GM21825 (cell line): ENCODE results near the gene MEF2D.

Experiments used
- ATAC-seq: cut with Tn5 transposase; IDR thresholded peaks from one replicate; pipeline ENCODE4 v1.9.1; 2021; ENCODE audit warnings: mild to moderate bottlenecking, moderate library complexity; ENCODE audit not compliant: unreplicated experiment

The MEF2D gene

DNA sequence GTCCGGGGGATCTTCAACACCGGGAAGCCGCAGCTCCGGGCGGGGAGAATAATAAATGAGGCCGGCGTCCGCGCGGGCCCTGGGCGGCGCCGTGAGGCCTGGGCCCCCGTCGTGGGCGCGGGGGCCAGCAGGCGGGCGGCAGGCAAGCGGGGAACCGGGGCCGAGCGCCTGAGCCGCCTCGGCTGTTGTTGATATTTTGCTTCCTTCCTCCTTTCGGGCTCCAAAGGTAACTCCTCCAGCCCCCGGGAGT, at the start of gene MEF2D:
Gene MEF2D (minus strand): TSS at position 233 of the 250 bp plus-strand sequence. CDS start 17,483 bp downstream, outside the sequence.
- no peak for ATAC-seq

DNA sequence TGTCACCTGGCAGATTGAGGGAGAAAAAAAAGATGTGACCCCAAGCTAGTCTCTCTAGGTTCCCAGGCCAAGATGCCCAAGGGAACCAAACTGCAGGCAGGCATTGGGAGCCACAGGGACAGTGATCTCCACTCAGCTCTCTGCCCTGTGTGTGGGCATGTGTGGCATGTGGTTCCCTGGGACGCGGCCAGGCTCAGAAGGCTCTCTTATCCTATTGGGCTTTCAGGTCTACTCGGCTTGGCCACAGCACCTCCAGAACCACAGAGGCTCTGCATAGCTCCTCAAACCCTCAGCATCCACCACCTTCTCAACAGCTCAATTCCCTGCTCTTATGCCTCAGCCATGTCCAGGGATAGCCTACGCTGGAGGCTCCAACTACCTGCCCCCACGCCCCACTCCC, 49.8 kb upstream of the MEF2D start:
- no peak for ATAC-seq

DNA sequence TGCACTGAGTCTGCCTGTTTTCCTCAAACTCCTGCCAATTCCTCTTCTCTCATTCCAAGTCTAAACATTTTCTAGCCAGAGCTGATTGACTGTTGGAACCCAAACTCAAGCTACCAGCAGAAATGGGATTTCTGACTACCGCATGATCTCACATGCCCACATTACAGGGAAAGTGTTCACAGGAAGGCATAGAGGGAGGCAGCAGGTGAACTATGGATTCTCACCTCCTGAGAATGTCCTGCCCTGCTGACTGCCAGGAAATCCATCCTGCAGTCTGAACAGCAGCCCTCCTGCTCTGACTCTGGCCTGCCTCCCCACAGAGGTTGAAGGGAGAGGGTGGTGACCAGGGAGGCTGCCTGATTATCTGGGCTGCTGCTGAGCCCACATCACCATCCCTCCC, 49.3 kb upstream of the MEF2D start:
- ATAC-seq: no peak

DNA sequence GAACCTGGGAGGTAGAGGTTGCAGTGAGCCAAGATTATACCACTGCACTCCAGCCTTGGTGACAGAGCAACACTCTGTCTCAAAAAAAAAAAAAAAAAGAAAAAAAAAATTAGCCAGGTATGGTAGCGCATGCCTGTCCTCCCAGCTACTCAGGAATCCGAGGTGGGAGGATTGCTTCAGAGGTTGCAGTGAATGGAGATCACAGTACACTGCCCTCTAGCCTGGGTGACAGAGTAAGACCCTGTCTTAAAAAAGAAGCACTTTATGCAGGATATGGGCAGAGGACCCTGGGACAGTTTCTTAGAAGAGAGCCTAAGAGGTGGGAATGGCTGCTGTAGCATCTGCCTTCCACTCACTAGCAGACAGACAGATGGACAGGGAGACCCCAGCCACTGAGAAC, 48.8 kb upstream of the MEF2D start:
- no peak for ATAC-seq

DNA sequence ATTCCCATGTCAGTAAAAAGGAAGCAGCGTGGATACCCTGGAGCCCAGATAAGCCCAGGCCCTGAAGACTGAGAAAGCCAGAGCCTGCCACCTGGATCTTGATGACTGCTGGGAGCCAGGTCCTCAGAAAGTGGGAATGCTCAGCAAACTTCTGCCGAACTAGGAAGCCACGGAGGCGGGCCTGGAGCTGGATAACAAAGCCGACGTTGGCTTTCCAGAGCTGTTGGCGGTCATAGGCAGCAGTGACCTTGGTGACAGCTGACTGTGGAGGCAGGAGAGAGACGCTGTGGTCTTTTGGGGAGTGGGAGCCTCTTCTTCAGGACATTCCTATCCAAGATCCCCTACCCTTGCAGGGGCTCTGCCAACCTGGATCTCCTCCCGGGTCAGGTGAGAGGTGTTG, 47.4 kb upstream of the MEF2D start:
- ATAC-seq: no peak

DNA sequence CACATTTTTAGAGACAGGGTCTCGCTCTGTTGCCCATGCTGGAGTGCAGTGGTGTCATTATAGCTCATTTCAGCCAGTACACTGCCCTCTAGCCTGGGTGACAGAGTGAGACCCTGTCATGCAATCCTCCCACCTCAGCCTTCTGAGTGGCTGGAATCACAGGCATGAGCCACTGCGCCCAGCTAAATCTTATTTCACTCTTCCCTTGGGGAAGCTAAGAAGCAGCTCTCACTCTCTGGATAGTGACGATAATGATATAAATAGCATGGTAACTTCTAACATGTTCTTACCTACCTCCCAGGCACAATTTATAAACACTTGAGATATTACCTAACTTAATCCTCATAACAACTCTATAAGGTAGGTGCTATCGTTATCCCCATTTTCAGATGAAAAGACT, 46.9 kb upstream of the MEF2D start:
- ATAC-seq: no peak

DNA sequence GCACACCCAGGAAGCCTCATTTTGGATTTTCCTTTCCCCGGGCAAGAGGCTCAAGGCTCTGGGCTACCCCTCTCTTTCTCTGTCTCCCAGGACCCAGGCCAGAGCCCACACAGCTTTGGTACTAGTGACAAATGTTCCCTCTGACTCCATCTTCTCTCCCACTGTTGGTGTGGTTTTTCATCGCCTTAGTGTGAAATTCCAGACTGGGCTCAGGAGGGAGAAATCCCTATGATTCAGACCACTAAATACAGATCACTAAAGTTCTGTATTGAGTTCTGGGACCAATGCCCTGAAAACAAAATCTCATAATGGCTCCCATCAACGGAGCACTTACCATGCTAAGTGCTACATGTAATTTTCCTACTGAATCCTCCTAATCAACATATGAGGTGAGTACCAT, 45.7 kb upstream of the MEF2D start:
- no peak for ATAC-seq

DNA sequence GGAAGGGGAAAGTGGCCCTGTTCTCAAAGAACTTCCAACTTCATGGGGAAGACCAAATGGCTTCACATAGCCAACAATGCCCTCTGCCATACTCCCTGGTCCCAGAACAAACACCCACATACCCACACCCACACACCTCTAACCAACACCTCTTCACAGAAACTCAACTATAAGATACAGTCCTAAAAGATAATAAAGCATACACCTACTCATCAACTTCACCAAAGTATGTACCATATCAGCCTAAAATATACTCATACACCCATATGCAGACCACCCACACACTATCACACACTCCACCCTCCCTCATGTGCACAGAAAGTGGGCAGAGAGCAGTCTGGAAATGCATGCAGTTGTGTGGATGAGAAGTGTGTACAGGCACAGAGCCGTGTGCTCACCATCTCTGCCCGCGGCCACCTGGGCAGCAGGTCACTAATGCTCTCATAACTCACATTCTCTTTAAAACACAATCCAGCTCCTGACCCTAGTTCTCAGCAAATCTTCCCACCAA, 44.1 kb upstream of the MEF2D start:
- no peak for ATAC-seq

DNA sequence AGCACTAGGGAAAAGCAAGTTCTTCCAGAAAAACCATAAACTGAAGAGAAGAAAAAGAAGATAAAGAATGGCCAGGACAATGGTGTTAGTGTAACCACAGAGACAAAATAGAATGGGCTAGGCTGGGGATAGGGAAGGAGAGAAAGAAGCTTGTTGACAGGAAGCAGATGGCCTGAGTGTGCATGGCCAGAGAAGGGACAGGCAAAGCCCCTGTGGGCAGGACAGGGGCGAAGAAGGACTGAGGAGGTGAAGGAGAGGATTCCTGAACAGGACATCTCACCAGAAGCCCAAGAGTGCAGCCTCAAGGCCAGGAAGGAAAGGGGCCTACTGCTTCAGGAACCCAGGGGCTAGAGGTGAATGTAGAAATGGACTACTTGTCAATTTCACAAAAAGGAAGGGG, 42.5 kb upstream of the MEF2D start:
- no peak for ATAC-seq

DNA sequence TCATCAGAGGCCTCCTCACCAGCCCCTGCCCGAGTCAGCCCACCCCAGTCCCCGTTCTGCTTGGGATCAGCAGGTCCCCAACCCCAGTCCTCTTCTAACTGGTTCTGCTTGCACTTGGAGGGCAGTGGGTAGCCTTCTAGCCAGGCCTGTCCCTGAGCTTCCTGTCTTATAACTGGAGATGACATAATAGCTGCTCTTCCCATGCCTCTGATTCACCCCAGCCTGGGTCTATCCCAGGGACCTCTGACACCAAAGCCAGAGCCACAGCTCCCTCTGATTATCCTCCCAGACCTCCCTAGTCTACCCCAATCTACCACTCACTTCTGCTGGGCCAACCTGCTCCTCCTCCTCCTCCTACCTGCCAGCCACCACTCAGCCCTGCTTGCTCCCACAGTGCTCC, 40.4 kb upstream of the MEF2D start:
- no peak for ATAC-seq

DNA sequence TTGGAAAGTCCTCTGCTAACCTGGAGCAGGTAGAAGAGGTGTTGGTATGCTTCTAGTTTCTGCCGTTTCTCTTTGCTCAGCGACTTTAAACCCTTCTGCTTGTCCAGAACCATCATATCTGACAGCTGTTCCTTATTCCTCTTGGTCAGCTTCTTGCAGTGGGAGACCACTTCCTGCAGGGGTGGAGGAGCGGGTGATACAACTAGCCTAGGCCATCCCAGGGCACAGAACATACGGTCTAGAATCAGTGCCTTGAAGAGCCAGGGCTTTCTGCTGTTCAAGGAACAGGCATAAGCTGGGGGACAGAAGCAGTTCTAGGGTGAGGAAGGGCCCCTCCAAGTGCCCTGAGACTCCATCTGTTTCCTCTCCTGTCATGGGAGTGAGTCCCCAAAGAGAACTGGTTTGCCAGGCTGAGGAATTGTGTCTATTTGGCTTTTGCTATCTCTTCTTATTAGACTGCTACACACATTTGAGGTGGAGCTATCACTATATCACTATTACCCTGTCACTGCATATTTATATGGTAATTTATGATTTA, 39.3 kb upstream of the MEF2D start:
- no peak for ATAC-seq

DNA sequence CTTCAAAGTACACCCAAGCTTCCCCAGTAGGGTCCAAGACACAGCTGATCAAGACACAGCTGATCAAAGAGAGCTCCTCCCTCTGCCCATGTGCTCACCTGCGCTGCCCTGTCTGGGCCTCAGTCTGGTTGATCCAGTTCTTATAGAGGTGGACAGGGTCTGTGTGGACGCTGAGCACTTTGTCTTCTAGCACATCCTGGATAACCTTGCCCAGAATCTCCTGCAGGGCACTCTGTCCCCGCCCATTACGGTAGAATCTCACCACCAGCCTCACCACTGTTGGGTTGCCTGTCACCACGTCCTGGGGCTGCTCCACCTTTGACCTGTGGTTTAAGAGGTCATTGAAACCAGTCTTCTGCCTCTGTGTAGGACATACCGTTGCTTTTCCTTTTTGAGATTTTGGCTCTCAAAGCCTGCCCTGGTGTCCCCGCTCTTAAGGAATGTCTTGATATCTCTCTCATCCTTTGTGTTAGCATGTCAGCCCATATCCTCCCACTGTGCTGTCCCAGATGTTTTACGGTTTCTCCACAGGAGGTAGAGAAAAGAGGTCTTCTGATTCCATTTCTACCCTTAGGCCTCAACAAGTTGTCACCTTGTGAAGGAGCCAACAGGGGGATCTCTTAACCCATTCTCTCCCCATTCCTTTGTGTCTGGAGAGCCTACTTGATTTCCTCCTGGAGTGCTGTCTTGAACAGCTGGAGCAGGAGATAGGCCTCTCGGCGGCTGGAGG, 38.3 kb upstream of the MEF2D start:
- no peak for ATAC-seq

DNA sequence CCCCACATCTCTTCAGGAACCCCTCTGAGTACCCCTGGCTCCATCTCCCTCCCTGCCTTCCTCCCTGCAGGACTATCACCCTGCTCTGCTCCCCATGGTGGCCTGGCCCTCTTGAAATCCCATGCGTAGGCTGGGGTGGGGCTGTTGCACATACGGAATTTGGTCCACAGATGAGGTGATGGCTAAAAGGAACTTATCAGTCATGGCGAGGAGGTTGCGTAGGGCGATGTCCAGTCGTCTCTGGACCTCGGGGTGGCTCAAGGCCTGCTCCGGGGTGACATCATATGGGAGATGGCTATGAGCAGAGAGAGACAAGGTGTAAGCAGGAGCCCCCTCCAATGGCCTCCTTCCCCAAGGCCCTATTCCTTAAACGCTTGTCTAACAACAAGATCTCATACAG, 36.5 kb upstream of the MEF2D start:
- ATAC-seq: no peak

DNA sequence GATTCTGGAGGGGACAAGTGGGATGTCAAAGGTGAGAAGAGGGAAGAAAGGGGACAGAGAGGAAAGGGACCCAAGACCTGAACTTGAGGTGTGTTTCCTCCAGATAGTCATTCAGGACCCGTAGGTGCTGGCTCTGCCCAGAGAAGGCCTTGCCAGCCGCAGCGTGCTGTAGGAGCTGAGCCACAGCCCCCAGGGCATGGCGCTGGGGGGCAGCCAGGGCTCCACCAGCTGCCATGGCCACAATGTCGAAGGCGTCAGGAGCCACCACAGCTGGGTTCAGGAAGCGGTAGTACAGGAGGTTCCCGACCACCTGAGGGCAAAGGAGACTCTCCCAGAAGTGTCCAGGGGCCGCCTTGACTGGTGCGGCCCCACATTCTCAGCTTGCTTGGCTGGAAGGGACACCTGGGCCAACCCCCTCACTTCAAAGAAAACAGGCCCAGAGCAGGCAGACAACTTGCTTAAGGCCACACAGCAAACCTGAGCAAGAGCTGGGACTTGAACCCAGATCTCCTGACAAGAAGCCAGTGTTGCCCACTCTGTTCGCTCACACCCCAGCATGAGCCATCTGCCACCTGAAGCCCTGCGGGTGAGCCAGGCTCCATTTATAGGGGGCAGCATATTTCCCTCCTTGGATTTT, 34.0 kb upstream of the MEF2D start:
- no peak for ATAC-seq

DNA sequence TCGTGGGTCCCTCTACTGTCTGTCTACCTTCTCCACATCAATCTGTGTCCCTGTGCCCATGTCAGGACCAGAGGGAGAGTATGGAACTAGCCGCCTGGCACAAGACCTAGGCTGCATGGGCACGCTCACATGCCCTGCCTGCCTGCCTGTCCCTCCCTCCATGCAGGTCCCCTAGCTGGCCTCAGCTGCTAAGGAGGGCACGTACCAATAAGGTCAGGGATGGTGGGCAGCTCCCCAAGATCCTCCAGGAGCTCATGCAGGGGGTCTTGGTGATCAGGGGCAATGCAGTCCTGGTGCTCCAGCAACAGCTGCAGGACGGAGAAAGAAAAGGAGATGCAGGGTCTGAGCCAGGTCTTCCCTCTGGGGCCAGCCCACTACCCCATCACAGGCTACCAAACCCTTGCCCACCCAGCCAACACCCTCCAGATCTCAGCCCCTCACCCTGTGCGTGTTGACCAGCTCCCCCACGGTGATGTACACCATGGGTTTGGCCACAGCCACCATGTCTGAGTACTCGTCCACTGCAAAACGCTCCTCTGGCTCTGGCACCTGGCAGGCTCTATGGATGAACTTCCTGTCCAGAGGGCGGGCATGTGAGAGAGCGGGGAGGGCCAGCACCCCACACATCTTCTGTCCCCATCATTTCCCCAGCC, 33.1 kb upstream of the MEF2D start:
- ATAC-seq: no peak

DNA sequence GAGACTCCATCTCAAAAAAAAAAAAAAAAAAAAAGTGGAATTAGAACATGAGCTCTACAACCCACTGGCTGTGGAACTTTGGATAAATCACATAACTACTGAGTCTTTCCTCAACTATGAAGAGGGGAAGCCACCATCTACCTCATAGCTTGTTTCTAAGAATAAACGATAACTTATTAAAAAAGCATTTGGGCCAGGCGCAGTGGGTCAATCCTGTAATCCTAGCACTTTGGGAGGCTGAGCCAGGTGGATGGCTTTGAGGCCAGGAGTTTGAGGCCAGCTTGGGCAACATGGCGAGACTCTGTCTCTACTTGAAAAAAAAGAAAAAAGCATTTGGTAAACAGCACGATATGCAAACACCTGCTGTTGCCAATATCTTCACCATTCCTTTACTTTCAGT, 31.8 kb upstream of the MEF2D start:
- ATAC-seq: no peak

DNA sequence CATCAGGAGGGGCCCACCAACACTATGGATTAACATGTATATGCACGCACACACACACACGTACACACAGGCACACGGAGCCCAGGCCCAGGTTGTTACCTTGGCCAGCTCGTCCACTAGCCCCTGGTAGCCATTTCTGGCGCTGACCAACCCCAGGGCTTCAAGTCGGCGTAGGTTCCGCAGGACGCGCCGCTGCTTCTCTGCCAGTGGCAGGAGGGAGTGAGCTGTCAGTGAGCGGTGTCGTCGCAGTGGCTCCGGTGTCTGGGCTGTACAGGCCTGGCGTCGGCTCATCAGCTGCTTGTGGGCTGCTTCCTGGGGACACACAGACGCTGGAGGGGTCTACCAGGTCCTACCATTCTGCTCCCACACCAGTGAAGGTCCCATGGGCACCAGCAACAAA, 29.4 kb upstream of the MEF2D start:
- ATAC-seq: no peak

DNA sequence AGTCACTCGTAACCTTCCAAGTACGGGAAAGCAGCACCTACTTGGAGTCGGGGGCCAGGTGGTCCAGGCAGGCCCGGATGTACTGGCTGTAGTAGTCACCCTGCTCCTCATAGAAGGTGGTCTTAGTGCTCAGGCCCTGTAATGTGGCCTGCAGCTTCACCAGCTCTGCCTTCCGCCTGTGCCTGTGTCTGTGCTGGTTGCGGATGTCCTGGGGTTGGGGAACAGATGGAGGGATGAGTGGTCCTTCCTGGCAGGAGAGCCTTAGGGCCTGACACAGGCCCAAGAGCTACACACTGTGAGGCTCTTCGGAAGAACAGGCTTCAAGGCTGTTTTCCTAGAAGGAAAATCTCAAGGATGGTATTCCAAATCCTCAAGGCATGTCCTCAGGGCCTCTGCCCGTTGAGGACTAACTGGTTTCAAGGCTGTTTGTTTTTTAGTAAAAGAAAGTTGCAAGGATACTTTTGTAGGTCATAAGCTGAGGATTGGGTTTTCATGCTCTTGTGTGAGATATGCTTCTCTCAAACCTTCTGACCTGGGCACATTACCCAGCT, 28.4 kb upstream of the MEF2D start:
- no peak for ATAC-seq

DNA sequence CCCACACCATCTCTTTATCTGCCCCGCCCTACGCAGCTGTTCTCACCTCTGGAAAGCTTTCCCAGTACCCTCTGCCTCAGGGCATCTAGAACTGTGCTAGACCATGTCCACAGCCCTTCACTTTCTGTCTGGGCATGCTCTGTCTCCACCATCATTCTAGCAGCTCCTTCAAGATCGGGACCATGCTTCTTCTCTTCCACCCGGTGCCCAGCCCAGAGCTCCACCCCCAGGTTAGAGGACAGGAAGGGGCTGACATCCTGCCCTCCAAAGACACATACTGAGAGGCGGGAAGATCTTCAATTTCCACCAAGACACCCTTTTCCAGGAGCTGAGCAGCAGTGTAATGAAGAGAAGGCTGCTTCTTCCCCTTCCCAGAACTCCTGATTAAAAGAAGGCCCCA, 27.7 kb upstream of the MEF2D start:
- ATAC-seq: no peak

DNA sequence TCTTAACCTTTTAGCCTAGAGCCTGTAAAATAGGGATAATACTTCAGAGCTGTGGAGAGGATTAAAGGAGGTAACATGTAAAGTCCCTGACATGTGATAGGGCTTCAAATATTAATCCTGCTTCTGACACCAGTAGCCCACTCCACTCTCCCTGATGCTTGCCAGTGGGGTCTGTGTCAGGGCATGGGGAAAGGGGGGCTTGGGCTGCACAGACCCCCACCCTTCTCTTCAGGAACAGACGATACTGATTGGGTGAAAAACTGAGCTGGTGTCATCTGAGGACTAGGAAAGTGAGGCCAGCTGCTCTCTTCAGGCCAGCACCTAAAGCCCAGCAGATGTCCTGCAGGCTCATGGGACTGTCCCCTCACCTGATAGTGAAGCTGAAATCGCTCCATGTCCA, 27.0 kb upstream of the MEF2D start:
- no peak for ATAC-seq

DNA sequence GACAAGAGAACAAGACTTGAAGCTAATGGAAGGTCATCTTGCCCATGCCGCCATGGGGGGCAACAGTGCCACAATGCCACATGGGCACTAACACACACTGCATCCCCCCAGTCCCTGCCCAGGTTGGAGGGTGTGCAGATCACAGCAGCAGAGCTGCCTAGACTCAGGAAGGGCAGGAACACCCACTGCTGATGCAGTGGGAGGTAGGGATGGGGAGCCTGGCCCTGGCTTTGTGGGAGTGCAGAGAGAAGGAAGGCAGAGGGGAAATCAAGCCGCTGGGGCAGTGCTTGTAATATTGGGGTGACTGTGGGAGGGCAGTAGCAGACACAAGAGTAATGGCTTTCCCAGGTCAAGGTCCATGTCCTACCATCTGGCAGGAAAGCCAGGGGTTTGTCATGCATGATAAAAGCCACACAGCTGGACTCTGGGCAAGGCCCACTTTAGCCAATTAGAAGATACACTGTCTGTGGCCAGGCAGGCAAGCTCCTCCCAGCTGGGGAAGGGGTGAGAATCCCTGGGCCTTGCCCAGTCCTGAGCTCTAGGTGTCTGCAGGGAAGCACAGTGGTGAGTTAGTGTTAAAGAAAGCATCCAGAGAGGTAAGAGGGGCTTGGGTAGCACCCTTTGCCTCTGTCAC, 25.4 kb upstream of the MEF2D start:
- ATAC-seq: no peak
